ENCODE data around the gene MDP1.
"Not testable (repeated sequence)": the region's sequence is repeated elsewhere in the genome, so short reads cannot be mapped to it uniquely, and the experiment has no call there.

MDP1 gene

GRCh38 chr14:24206260-24207103 is 9.4 kb downstream of the MDP1 start:
- Mint-ChIP-seq H3K36me3 (peaks cover 68 to 81% of the 10 kb centered on the region in 2 donors), H3K9me3 (peaks cover 6 to 7% of the 10 kb centered on the region in 2 donors), H3K4me3 (peak overlapping the region; percentile 3 to 9), H3K27me3 (no peaks in the 10 kb centered on the region), H3K27ac (peak overlapping the region; percentile 88), H3K4me1 (peaks cover 35 to 64% of the 10 kb centered on the region in 2 donors)
- ATAC-seq (replicated peaks), result peak in 1 of 2 donors; percentile 4
- no peak for DNase-seq

GRCh38 chr14:24204163-24205146 is 11.4 kb downstream of the MDP1 start:
- peaks cover 6 to 7% of the 10 kb centered on the region in 2 donors for H3K9me3 Mint-ChIP-seq
- DNase-seq (no peak), ATAC-seq (replicated peaks) (no peak)
- no peak overlapping the region for H3K27ac Mint-ChIP-seq
- H3K4me1 Mint-ChIP-seq, result peaks cover 28 to 57% of the 10 kb centered on the region in 2 donors
- H3K36me3 Mint-ChIP-seq, result peaks cover 68 to 79% of the 10 kb centered on the region in 2 donors
- no peaks in the 10 kb centered on the region for H3K27me3 Mint-ChIP-seq
- H3K4me3 Mint-ChIP-seq, result no peak overlapping the region

- not testable (repeated sequence) for H3K27ac Mint-ChIP-seq; H3K27me3 Mint-ChIP-seq; H3K4me3 Mint-ChIP-seq; ATAC-seq (replicated peaks); DNase-seq; H3K9me3 Mint-ChIP-seq
- Mint-ChIP-seq H3K36me3 (peaks cover 76 to 85% of the 10 kb centered on the region in 2 donors), H3K4me1 (peaks cover 36 to 61% of the 10 kb centered on the region in 2 donors)
These were observed 12.5 kb downstream of the MDP1 start for GRCh38 chr14:24203249-24203886.

GRCh38 chr14:24202538-24202937 is 13.3 kb downstream of the MDP1 start:
- H3K27ac Mint-ChIP-seq; H3K9me3 Mint-ChIP-seq; H3K4me3 Mint-ChIP-seq; DNase-seq; H3K27me3 Mint-ChIP-seq; ATAC-seq (replicated peaks): not testable (repeated sequence)
- Mint-ChIP-seq H3K4me1 (peaks cover 31 to 61% of the 10 kb centered on the region in 2 donors), H3K36me3 (peaks cover 71 to 79% of the 10 kb centered on the region in 2 donors)

- DNase-seq (no peak), ATAC-seq (replicated peaks) (no peak)
- Mint-ChIP-seq H3K4me1 (peaks cover 31 to 59% of the 10 kb centered on the region in 2 donors), H3K36me3 (peaks cover 46 to 66% of the 10 kb centered on the region in 2 donors), H3K27me3 (no peaks in the 10 kb centered on the region), H3K4me3 (peak overlapping the region in 1 of 2 donors; percentile 56), H3K27ac (peak overlapping the region; percentile 71), H3K9me3 (peaks cover 6 to 10% of the 10 kb centered on the region in 2 donors)
These were observed 16.9 kb downstream of the MDP1 start for GRCh38 chr14:24198814-24199524.

- DNase-seq (no peak), ATAC-seq (replicated peaks) (no peak)
- Mint-ChIP-seq H3K27me3 (no peaks in the 10 kb centered on the region), H3K4me3 (peak overlapping the region; percentile 92 to 95), H3K4me1 (peaks cover 37 to 70% of the 10 kb centered on the region in 2 donors), H3K36me3 (peaks cover 40 to 60% of the 10 kb centered on the region in 2 donors), H3K9me3 (peaks cover 0 to 3% of the 10 kb centered on the region in 2 donors), H3K27ac (peak overlapping the region; percentile 98)
These were observed 18.8 kb downstream of the MDP1 start for GRCh38 chr14:24197056-24197450.

GRCh38 chr14:24196071-24197055 is 19.5 kb downstream of the MDP1 start:
- Mint-ChIP-seq H3K27ac (peak overlapping the region; percentile 98), H3K9me3 (peaks cover 0 to 3% of the 10 kb centered on the region in 2 donors), H3K4me1 (peaks cover 39 to 77% of the 10 kb centered on the region in 2 donors), H3K27me3 (no peaks in the 10 kb centered on the region), H3K36me3 (peaks cover 34 to 59% of the 10 kb centered on the region in 2 donors), H3K4me3 (peak overlapping the region; percentile 92 to 95)
- DNase-seq (no peak), ATAC-seq (replicated peaks) (peak; percentile 41 to 46)

- peaks cover 39 to 82% of the 10 kb centered on the region in 2 donors for H3K4me1 Mint-ChIP-seq
- H3K27ac Mint-ChIP-seq, result peak within 1 kb of the TSS; percentile 98
- ATAC-seq (replicated peaks) (peak; percentile 90), DNase-seq (peak; percentile 87)
- peaks cover 0 to 3% of the 10 kb centered on the region in 2 donors for H3K9me3 Mint-ChIP-seq
- H3K4me3 Mint-ChIP-seq, result peak within 1 kb of the TSS; percentile 92 to 95
- no peaks in the 10 kb centered on the region for H3K27me3 Mint-ChIP-seq
- H3K36me3 Mint-ChIP-seq, result peaks cover 33 to 57% of the 10 kb centered on the region in 2 donors
These were observed 20.4 kb downstream of the MDP1 start, which contains the start of gene TM9SF1 for GRCh38 chr14:24195186-24196070. Gene TM9SF1 (minus strand): TSS chr14:24195441. CDS start chr14:24195019, 422 bp downstream.

GRCh38 chr14:24194873-24195185 is 21.0 kb downstream of the MDP1 start:
- peaks cover 41 to 82% of the 10 kb centered on the region in 2 donors for H3K4me1 Mint-ChIP-seq
- no peaks in the 10 kb centered on the region for H3K27me3 Mint-ChIP-seq
- DNase-seq, result no peak
- peaks cover 0 to 3% of the 10 kb centered on the region in 2 donors for H3K9me3 Mint-ChIP-seq
- H3K27ac Mint-ChIP-seq, result peak overlapping the region; percentile 98
- H3K36me3 Mint-ChIP-seq, result peaks cover 35 to 58% of the 10 kb centered on the region in 2 donors
- H3K4me3 Mint-ChIP-seq, result peak overlapping the region; percentile 92 to 95
- no peak for ATAC-seq (replicated peaks)

- peaks cover 0 to 3% of the 10 kb centered on the region in 2 donors for H3K9me3 Mint-ChIP-seq
- H3K4me1 Mint-ChIP-seq, result peaks cover 39 to 80% of the 10 kb centered on the region in 2 donors
- DNase-seq (no peak), ATAC-seq (replicated peaks) (no peak)
- peak overlapping the region; percentile 98 for H3K27ac Mint-ChIP-seq
- no peaks in the 10 kb centered on the region for H3K27me3 Mint-ChIP-seq
- peaks cover 31 to 54% of the 10 kb centered on the region in 2 donors for H3K36me3 Mint-ChIP-seq
- peak overlapping the region; percentile 92 to 95 for H3K4me3 Mint-ChIP-seq
These were observed 21.5 kb downstream of the MDP1 start for GRCh38 chr14:24194186-24194872.

- H3K9me3 Mint-ChIP-seq, result no peaks in the 10 kb centered on the region
- no peak overlapping the region for H3K4me3 Mint-ChIP-seq
- H3K36me3 Mint-ChIP-seq, result peaks cover 21 to 46% of the 10 kb centered on the region in 2 donors
- no peak overlapping the region for H3K27ac Mint-ChIP-seq
- ATAC-seq (replicated peaks) (no peak), DNase-seq (no peak)
- no peaks in the 10 kb centered on the region for H3K27me3 Mint-ChIP-seq
- H3K4me1 Mint-ChIP-seq, result peaks cover 34 to 74% of the 10 kb centered on the region in 2 donors
These were observed 22.9 kb downstream of the MDP1 start for GRCh38 chr14:24192933-24193332.
